ENCODE measurements around the gene TFE3.

DNA sequence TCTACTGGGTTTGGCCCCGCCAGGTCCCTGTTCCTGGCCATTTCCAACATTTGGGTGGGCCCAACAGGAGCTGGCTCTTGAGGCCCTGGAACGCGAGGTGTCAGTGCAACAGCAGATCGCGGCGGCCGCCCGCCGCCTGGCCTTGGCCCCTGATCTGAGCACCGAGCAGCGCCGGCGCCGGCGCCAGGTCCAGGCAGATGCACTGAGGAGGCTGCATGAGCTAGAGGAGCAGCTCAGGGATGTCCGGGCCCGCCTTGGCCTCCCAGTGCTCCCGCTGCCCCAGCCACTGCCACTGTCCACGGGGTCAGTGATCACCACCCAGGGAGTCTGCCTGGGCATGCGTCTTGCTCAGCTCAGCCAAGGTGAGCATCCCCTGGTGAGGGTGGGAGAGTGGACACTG, 21.1 kb upstream of the TFE3 start:
- TF ChIP-seq POLR2A (IDR thresholded peaks at IDR 0.05) = no peak
- TF ChIP-seq, protein P1, sequence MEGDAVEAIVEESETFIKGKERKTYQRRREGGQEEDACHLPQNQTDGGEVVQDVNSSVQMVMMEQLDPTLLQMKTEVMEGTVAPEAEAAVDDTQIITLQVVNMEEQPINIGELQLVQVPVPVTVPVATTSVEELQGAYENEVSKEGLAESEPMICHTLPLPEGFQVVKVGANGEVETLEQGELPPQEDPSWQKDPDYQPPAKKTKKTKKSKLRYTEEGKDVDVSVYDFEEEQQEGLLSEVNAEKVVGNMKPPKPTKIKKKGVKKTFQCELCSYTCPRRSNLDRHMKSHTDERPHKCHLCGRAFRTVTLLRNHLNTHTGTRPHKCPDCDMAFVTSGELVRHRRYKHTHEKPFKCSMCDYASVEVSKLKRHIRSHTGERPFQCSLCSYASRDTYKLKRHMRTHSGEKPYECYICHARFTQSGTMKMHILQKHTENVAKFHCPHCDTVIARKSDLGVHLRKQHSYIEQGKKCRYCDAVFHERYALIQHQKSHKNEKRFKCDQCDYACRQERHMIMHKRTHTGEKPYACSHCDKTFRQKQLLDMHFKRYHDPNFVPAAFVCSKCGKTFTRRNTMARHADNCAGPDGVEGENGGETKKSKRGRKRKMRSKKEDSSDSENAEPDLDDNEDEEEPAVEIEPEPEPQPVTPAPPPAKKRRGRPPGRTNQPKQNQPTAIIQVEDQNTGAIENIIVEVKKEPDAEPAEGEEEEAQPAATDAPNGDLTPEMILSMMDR (IDR thresholded peaks at IDR 0.05) = no peak

Data from heart left ventricle (tissue), 13 donors.